NCI-H2227 (cell line): ENCODE data around the gene ZDHHC11.
"Not testable (repeated sequence)": the region's sequence is repeated elsewhere in the genome, so short reads cannot be mapped to it uniquely, and the experiment has no call there.

ENCODE experiments used
- DNase-seq: peaks from one replicate; lab custom pipeline; 2025; ENCODE audit not compliant: unreplicated experiment; lab: John Stamatoyannopoulos, UW

Gene ZDHHC11

DNA sequence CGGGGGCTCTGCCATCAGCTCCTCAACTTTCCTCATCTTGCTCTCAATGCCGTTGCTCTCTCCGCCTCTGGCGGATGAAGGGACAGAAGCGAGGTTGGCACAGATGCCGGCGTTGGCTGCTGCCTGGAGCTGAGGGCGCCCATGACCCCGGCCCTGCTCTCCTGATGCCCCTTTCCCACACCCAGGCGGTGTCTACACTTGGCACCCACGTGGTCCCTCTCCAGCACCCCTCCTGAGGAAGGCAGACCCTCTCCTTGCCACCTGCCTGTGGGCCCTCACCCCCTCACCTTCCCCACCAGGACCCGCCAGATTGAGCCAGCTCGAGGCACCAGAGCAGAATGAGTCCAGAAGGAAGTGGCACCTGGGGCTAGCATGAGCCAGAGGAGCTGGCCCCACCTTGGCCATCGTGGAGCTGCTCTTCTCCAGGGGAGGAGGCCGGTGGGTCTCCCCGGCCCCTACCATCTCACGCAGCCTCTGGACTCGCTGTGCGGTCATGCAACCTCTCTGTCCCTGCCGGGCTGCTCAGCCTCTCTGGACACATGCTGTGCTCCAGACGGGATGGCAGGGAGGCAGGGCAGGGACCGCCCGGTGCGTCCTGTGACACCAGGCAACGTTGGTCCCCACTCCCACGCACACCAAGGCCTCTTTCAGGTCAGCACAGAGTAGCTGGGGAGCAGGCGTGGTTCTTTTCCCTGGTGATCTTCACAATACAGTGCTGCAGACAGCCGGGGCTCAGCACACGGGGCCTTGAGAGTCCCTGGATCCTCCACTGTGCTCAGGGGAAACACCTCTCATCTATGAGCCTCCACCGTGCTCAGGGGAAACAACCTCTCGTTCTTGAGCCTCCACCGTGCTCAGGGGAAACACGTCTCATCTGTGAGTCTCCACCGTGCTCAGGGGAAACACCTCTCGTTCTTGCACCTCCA lies 4.8 kb downstream of the ZDHHC11 start:
- DNase-seq: not testable (repeated sequence)

DNA sequence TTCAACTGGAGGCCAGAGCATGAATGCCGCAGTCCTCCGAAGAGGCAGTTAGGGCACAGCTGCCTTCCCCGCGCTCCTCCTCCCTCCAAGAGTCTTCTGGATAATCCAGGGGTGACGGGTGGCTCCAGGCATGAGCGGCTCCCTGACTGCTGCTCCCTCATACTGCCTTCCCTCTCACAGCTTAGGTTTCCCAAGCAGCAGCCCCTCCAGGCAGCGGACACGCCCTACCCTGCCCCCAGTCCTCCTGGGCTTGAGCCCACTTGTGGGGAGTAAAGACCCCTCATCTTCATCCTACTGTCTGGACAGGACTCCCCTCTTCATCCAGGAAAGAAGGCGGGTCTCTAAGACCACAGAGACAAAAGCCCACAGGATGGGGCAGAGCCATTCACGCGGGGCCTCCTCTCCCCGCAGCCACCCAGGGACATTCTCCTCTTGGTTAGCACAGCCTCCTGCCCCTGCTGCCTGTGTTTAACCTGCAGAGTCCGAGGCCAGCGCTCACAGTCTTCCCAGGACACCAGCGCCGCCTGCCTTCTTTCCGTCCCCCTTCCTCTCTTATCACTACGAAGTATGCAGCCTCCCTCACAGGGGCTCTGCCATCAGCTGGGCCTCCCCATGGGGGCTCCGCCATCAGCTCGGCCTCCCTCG lies 5.6 kb downstream of the ZDHHC11 start:
- not testable (repeated sequence) for DNase-seq

DNA sequence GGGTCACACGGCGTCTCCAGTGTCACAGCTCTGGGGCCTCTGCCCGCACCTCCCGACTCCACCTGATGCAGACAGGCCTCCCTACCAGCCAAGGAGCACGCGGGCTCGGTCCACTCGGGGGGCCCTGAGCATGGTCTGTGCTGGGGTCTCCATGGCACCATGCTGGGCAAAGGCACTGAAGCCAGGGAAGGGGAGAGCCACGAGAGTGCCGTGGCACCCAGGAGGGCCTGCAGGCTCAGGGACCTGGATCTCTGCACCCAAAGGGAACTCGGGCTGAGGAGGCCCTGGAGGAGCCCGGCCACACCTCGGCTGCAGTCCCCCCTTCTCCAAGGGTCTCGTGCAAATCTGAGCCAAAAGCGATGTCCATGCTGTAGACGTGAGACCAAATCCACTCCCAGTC lies 6.4 kb downstream of the ZDHHC11 start:
- DNase-seq: not testable (repeated sequence)

DNA sequence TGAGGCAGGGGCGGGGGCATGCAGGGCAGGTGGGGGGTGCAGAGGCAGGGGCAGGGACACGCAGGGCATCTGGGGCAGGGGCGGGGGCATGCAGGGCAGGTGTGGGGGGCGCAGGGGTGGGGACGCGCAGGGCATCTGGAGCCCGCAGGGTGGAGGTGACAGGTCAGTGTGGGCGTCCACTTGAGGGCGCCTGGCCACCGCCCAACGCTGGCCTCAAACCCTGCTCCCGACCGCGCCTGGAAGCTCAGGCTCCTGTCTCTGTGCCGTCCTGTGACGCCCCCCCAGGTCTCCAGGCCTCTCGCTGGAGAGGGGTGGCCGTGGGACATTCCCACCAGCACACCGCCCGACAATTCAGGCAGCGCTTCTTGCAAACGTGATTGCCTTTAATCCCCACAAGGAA lies 6.9 kb downstream of the ZDHHC11 start:
- DNase-seq: not testable (repeated sequence)

DNA sequence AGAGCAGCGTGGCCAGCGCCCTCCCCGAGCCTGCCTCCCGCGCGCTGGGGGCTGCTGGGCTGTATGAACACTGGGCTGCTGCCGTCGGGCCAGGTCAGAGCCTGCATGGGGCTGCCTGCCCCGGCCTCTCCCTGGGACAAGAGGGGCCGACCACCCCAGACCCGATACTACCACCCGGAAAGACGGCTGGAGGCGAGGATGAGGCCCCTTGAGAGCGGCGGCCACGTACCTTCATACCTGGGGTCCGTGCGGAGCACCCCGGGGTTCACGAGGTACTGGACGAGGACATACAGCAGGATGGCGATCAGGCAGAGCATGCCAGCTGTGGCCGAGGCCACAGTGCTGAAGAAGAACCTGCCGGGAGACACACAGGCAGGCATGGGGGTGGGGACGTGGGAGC lies 7.4 kb downstream of the ZDHHC11 start:
- DNase-seq: not testable (repeated sequence)

DNA sequence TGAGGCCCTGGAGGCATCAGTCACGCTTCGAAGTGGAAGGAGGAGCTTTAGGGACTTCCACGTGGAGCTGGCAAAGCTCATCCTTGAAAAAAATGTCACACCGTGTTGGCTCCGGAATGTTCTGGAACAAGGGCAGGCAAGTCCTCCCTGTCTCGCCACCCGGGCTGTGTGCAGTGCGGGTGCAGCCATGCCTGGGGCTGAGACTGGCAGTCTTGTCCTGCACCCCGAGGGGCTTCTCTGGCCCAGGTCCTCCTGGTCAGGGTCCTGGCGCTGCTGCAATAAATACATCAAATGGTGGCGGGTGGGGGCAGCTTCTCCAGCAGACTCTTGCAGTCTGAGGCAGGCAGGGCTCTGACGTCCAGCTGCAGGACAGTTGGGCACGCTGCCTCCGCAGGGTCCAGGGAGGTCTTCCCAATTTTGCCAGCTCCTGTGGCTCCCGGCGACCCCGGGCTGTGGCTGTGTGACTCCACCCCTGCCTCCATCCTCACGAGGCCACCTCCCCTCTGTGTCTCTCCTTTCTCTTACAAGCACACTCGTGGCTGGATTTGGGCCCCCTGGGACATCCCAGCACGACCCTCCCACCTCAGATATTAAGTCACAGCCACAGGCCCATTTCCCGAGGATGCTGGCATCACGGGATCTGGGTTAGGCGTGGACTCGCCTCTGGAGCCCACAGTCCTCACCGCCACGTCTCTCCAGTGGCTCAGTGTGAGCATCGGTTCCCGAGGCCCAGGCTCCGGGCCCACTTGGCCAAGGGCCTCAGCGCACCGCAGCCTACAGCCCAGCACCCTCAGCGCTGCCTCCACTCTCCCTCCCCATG lies 8.2 kb downstream of the ZDHHC11 start:
- DNase-seq: not testable (repeated sequence)

DNA sequence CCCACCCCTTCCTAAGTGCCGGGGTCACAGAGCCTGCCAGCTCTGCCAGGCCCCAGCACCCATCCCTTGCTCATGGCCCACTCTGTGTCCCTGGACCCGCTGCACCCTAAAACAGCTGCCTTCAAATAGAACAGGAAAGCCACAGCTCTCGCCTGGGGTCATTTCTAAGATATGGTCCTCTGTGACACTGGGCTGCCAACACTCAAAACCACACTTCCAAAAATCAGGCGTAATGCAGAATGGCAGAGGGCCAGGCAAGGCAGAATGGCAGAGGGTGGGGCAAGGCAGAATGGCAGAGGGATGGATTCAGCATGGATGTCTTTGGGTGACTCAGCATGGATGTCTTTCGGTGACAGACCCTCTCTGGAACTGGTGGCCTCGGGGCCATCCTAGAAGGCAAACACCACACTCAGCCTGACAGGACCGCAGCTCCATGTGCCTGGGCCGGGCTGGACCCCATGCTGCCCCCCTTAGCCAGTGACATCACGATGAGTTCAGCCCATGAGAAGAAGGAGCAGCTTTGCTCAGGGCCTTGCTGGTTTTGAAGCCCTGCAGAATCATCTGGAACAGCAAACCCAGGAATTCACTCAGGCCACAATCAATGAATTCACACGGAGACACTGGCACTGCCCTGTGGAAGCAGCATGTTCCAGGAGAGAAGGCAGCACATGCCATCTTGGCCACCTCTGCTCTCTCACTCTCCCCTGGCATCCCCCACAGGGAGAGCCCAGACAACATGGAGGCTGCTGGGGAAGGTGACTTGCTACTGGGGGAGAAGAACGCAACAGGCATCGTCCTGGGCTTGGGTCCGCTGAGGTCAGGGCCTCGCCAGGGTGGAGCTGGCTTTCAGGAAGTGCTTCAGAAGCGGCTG lies 9.0 kb downstream of the ZDHHC11 start:
- DNase-seq: not testable (repeated sequence)

DNA sequence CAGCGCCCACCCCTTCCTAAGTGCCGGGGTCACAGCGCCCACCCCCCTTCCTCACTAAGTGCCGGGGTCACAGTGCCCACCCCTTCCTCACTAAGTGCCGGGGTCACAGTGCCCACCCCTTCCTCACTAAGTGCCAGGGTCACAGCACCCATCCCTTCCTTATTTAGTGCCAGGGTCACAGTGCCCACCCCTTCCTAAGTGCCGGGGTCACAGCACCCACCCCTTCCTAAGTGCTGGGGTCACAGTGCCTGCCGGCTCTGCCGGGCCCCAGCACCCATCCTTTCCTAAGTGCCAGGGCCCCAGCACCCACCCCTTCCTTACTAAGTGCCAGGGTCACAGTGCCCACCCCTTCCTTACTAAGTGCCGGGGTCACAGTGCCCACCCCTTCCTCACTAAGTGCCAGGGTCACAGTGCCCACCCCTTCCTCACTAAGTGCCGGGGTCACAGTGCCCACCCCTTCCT lies 9.8 kb downstream of the ZDHHC11 start:
- not testable (repeated sequence) for DNase-seq

DNA sequence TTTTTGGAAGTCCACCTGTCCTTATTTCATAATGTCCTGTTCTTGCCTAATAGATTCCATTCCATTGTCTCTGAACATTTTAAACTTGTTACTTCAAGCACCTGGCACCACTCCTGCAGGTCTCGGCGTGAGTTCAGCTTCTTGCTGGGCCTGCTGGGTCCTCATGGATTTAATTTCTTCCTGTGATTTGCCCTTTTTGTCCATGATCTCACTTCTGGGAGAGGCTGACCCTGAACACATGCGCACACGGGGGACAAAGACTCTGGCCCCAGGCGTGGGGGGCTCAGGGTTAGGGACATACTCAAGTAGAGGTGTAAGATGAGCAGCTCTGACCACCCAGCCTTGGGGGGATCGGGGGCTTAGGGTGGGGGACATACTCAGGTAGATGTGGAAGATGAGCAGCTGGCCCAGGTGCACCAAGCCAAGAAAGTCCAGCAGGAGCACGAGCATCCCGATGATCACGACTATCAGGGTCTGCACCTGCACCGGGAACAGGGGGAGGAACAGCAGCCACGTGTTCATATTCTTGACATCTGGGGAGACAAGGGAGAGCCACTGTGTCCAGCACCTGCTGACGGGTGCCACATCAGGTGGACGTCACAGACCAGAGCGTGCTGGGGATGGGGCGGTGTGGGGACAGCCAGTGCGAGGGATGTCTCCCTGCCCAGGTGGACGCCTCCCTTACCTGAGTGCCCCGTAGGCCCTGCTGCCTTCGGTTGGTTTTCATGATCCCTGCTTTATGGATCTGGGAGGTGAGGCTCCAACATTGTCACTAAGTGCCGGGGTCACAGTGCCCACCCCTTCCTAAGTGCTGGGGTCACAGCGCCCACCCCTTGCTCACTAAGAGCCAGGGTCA lies 10.4 kb downstream of the ZDHHC11 start:
- DNase-seq: not testable (repeated sequence)

DNA sequence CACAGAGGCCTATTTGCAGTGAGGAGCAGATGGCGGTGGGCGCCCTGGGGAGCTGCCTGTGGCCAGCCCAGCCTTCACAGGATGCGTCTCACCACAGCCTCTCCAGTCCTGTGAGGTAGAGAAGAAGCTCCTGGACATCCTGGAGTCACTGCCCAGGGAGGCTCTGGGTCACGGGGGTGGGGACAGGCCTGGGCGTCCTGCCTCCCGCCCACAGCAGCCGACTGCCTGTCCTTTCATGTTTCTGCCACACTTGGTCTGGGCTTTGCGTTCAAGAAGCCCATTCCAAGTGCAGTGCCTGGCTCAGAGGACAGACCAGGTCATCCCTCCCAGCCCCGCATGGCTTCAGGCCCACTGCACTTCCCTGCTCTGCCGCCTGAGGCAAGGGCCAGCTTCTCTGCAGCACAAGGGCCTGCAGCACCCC lies 12.3 kb downstream of the ZDHHC11 start:
- not testable (repeated sequence) for DNase-seq

DNA sequence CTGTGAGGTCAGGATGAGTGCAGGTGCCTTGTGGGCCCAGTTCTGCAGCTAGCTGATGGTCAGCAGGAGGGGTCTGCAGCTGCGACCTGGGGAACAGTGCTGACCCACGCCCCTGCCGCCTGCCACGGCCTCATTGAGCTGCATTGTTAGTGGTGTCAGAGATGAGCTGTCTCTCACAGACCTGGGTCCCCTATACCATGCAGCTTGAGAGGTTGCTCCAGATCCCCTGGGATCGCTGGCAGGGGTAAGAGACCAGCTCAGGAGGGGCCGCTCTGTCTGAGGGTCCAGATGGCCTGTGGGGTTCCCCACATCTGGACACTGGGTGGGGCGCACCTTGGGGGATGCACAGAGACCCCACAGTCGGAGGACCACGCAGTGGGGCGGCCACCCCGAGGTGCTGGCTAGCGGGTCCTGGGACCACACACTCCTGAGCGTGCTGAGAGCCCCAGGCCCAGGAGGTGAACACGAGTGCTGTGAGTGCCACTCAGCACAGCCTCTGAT lies 13.1 kb downstream of the ZDHHC11 start:
- not testable (repeated sequence) for DNase-seq

DNA sequence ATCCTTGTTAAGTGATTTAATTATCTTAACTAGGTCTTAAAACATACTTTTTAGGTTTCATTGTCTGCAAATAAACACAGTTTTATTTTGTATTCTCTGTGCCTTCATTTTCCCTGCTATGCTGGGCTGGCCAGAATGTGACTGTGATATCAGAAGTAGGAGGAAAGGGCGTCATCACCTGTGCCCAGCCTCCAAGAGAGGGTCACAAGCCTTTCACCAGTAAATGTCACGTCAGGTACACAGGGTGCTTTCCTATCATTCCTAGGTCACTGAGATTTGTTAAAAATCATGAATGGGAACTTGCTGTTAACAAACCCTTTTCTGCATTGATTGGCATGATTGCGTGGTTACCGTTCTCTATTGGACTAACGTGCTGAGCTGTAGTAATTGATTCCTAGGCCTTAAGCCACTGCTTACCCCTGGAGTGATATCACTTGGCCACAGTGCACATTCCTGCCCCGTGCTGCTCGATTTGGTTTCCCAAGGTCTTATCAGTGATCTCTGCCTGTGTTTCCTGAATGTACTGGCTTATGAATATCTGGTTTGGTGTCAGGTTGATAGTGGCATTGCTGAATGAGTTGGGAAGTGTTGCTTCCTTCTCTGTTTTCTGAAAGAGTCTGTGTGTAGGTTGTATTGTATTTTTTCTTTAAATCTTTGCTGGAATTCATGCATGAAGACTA lies 14.7 kb downstream of the ZDHHC11 start:
- DNase-seq: not testable (repeated sequence)

DNA sequence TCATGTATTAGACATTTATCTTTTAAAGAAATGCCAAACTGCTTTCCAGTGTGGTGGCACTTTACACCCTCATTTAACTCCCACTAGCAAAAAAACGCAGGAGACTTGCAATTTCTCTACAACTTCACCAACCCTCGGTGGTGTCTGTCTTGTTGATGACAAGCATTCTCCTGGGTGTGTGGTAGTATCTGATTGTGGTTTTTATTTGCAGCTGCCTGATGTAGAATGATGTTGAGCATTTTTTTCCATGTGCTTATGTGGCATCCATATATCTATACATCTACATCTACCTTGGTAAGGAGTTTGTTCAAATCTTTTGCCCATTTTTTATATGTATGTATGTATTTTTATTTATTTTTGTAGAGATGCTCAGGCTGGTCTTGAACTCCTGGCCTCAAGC lies 16.8 kb downstream of the ZDHHC11 start:
- not testable (repeated sequence) for DNase-seq

DNA sequence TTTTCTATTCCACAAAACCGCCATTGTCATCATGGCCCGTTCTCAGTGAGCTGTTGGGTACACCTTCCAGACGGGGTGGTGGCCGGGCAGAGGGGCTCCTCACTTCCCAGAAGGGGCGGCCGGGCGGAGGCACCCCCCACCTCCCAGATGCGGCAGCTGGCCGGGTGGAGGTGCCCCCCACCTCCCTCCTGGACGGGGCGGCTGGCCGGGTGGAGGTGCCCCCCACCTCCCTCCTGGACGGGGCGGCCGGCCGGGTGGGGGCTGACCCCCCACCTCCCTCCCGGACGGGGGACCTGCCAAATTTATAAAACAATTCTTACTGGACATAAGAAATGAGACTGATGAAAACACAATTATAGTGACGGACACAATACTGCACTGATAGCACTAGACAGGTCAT lies 22.6 kb downstream of the ZDHHC11 start:
- DNase-seq: not testable (repeated sequence)

DNA sequence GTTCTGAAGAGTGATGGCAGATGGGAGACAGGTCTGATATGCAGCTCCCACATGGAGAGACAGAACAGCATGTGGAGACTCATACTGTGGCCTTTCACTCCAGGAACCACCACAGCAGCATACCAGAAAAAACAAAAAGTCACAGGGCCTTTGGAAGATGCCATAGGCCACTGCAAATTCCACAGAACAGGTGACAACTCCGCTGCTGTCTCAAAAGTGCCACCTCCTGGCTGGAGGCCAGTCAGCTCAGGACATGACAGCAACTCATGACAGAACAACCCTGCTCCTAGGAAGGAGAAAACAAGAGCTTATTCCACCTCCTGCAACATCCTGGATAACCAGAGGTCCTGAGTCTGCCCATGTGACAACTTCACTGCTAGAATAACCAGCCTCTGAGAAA lies 25.2 kb downstream of the ZDHHC11 start:
- DNase-seq: not testable (repeated sequence)

DNA sequence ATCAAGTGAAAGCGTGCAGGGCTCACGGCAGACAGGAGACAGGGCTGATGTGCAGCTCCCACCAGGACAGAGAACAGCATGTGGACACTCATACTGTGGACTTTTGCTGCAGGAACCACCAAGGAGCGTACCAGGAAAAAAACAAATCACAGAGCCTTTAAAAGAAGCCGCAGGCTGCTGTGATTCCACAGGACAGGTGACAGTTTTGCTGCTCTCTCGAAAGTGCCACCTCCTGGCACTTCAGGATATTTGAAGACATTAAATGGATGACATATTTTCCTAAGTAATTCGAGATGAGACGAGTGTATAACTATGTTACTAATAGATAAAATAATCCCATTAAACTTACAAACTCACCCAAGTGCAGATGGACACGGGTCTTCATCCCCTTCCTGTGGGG lies 29.3 kb downstream of the ZDHHC11 start:
- DNase-seq: no peak

DNA sequence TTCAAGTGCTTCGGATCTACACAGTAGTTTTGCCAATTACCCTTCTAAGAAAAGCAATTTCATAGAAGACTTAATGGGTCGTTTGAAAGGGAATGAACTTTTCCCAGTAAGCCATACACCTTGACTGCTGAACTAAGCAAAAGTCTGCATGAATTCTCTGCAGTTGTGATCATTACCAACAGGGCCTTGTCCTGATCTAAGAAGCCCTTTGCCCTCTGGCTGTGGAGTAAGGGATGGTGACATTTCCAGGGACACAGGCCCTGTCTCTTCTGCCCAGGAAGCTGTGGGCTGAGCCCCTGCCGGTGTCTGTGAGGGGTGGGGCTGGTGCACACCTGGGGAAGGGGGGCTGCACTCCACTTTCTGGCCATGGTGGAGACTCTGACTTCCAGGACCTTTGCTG lies 30.5 kb downstream of the ZDHHC11 start:
- DNase-seq: no peak

DNA sequence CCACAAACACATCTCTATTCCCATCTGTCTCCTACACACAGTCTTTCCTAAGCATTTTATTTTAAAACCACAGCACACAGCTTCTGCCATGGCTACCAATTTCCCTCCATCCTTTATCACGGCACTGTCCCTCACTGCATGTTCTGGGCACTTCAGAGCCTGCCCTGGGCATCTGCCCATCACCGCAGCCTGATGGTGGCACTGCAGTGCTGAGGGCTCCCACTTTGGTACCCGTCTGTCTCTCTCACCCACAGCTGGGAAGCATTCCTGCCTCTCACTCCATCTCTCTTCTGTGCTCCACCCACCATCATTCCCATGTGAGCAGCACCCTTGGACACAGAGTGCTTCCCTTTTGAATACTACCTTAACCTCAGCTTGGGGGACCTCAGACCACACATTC lies 31.7 kb downstream of the ZDHHC11 start:
- no peak for DNase-seq

DNA sequence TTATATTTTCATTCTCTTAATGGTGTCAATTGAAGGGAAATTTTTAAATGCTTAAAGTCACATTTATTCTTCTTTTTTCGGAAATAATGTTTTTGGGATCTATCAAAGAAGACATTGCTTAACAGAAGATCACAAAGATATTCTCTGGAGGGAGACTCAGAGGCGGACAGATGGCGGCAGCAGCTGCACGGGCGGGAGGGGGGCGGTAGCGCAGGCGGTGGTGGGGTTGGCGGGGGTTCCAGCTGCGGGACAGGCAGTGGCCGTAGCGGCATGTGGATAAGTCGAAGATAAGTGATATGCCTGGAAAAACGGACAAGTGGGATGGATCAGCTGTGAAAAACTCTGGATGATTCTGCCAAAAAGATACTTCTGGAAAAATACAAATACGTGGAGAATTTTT lies 34.6 kb downstream of the ZDHHC11 start:
- DNase-seq: no peak
